GM12872 (cell line): Measurements from ENCODE around the gene DNAAF1.

Source experiments
- TF ChIP-seq, protein P1 (sequence below): IDR thresholded peaks from 3 replicates; pipeline ENCODE4 v1.5.1; 2011; ENCODE audit warnings: low read depth, mild to moderate bottlenecking, low read length, moderate library complexity; ENCODE audit not compliant: insufficient read depth

Gene DNAAF1

DNA sequence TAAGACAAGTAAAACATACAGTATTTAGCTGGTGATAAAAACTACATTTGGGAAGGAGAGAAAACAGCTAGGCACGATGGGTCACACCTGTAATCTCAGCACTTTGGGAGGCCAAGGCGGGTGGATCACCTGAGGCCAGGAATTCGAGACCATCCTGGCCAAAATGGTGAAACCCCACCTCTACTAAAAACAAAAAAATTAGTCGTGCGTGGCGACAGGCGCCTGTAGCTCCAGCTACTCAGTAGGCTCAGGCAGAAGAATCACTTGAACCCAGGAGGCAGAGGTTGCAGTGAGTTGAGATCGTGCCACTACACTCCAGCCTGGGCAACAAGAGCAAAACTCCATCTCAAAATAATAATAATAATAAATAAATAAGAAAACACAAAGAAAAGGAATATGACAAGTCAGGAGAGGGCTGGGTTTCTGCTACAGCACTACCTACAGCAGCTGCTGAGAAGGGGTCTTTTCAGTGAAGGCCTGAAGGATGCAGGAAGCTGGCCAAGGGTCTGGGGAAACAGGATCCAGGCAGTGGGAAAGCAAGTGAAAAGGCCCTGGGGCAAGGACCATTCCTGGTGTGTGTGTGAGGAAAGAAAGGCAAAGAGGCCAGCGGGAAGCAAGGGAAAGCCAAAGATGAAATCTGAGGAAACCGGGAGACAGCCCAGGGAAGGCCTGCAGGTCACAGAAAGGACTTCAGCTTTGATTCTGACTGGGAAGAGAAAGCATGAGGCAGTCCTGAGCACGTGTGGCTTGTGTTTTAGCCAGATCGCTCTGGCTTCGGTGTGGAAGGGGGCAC is 39.0 kb upstream of the DNAAF1 start:
- TF ChIP-seq, protein P1, sequence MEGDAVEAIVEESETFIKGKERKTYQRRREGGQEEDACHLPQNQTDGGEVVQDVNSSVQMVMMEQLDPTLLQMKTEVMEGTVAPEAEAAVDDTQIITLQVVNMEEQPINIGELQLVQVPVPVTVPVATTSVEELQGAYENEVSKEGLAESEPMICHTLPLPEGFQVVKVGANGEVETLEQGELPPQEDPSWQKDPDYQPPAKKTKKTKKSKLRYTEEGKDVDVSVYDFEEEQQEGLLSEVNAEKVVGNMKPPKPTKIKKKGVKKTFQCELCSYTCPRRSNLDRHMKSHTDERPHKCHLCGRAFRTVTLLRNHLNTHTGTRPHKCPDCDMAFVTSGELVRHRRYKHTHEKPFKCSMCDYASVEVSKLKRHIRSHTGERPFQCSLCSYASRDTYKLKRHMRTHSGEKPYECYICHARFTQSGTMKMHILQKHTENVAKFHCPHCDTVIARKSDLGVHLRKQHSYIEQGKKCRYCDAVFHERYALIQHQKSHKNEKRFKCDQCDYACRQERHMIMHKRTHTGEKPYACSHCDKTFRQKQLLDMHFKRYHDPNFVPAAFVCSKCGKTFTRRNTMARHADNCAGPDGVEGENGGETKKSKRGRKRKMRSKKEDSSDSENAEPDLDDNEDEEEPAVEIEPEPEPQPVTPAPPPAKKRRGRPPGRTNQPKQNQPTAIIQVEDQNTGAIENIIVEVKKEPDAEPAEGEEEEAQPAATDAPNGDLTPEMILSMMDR = no peak

DNA sequence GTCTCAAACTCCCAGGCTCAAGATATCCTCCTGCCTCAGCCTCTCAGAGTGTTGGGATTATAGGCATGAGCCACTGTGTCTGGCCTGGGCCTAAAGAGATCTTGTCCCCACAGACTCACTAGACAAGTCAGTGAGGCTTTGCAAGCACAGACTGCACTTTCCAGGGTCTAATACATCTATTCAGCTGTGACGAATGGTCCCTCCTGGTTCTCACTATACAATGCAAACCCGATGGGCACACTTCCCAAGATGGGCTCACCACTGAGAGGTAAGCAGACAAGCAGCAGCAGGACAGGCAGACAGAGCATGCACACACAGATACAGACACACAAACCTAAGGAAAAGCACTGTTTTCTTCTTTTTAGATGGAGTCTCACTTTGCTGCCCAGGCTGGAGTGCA is 37.2 kb upstream of the DNAAF1 start:
- TF ChIP-seq, protein P1 = no peak

DNA sequence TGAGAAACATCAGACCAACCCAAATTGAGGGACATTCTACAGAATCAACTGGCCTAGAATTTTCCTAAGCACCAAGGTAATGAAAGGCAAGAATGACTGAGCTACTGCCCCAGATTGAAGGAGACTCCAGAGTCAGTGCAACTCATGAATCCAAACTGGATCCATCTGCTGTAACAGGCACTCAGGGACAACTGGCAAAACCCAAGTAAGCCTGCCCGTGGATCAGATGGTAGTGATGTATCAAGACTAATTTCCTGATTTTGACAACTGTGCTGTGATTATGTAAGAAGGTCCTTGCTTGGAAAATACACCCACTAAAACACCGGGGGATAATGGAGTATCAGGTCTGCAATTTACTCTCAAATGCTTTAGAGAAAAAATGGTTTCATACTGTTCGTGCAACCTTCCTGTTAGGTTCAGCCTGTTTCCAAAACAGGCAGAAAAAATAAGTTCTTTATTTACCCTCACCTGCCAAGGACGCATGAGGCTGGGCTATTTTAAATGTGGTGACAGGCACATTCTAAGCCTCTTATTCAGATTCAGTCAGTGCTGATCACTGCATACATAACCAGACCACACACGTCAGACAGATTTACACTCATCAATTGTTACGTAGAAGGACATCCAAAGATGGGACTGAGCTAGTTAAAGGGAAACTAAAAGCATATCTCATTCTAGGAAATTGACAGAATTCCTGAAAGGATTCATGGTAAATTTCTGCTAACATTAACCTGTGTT is 35.3 kb upstream of the DNAAF1 start:
- TF ChIP-seq, protein P1 = no peak

DNA sequence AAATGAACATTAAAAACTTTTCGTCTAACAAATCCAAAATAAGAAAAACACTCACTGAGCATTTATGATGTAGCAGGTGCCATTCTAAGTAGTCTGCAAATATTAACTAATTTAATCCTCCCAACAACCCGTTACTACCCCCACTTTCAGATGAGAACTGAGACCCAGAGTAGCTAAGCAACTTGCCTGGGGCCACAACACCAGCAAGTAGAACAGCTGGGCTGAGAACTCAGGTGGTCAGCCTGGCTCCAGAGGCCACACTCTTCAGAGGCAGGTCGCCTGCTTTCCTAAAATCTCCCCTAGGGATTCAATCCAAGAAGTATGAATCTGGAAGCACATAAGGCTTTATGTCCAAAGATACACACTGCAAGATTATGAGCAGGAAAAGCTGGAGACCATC is 34.6 kb upstream of the DNAAF1 start:
- TF ChIP-seq, protein P1 = no peak

DNA sequence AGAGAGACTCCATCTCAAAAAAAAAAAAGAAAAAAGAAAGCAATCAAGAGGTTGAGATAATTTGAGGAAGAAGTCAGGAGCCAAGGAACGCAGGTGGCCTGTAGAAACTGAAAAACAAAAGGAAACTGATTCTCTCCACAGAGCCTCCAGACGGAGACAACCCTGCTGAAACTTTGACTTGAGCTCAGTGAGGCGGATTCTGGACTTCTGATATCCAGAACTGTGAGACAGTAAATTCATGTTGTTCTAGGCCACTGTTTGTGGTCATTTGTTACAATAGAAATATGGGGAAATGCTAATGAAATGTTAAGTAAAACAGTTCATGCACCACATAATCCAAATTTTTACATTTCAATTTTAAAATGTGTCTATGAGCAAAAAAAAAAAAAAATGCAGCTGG is 33.6 kb upstream of the DNAAF1 start:
- TF ChIP-seq, protein P1 = no peak

DNA sequence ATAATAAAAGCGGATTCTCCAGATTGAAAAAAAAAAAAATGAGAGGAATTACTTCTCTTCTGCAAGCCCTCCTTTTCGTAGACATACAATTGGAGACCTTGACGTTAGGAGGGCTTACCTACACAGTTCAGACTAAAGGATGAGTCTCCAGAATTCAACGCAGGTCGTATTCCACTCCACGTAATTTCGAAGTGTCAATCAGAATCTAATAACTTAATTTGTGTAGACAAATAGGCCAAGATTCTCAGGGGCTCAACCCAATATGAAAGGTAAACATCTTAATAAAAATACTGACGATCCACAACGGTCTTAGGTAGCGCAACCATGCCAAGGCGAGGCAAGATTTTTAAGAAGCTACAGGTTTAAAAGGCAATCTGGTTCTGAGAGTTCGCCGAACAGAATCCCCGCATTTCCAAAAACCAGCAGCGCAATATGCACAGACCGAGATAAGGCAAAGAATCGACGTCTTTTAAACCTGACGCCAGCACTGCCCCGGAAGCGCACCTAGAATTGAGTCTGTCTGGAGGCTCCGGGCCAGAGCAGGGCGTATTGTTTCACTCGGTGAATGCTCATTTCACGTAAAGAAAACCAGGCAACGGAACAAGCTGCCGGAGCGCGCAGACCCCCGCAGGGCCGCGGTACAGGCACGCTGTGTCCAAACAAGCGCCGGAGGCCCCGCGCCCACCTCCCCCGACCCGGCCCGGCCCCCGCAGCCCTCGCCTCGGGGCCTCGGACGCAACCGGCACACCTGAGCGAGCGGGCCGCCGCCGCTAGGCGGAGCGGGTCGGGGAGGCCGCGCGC is 29.0 kb upstream of the DNAAF1 start:
- TF ChIP-seq, protein P1 = peak; percentile 26; the same call in 1 of the 3 replicates
